GM19099 (cell line): ENCODE measurements around the gene DUSP2.

Experiments
- POLR2A ChIP-seq: IDR thresholded peaks from 3 replicates; pipeline ENCODE4 v1.6.1; 2011; ENCODE audit warnings: low read depth; ENCODE audit not compliant: insufficient read length; ENCODE audit errors: extremely low read depth

DUSP2 gene, protein sequence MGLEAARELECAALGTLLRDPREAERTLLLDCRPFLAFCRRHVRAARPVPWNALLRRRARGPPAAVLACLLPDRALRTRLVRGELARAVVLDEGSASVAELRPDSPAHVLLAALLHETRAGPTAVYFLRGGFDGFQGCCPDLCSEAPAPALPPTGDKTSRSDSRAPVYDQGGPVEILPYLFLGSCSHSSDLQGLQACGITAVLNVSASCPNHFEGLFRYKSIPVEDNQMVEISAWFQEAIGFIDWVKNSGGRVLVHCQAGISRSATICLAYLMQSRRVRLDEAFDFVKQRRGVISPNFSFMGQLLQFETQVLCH

DNA sequence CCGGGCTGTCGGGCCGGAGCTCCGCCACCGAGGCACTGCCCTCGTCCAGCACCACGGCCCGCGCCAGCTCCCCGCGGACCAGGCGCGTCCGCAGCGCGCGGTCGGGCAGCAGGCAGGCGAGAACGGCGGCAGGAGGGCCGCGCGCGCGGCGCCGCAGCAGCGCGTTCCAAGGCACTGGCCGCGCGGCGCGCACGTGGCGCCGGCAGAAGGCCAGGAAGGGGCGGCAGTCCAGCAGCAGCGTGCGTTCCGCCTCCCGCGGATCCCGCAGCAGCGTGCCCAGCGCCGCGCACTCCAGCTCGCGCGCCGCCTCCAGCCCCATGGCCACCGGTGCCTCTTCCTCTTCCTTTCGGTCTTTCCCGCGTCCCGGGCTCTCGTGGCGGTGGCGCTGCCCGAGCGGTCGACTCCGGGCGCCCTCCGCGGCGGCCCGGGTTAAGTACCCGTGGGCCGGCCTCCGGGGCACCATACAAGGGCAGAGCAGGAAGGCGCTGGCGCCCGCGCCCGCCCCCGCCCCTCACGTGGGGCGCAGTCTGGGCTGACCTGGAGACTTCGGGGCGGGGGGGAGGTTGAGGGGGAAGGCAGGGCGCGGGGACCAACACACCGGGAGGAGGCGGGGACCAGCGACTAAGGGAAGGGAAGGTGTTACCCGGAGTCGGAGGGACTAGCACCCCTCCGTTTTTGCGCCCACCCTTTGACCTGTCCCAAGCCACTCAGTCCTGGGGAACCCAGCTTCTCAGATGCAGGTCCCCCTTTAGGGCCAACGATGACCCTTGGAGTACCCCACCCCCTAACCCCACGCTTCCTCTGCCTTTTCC, at the start of gene DUSP2:
TSS of gene DUSP2 (minus strand) at position 405 of the 812 bp plus-strand sequence. CDS start at position 319, 86 bp downstream.
- TF ChIP-seq POLR2A: peak; percentile 100

DNA sequence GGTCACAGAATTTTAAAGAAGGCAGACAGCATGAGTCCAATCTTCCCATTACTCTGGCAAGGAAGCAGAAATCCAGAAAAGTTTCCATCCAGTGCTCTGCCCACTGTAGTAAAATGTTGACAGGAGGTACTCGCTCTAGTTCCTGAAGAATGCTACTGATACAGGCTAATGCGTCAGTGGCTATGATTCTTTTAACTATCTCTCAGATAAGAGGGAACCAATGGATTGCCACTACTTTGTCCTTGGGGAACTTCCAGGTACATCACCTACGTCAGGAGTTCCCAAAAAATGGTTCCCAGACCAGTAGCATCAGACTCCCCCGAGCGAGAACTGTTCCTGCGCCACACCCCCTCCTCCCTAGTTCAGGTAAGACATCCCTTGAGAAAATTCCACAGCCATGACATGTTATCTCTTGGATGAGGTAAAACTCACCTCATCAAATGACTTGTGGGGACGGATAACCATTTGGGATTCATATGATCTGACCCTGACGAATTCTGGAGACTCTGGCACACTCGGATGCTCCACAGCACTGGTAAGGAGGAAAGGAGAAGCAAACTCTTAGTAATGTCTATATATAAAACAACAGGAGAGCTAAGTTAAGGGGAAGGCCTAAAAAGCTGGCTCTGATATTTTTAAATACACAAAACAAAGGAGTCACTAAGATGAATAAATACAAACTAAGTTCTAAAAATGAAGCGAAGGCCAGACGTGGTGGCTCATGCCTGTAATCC, 46.9 kb upstream of the DUSP2 start:
- no peak for TF ChIP-seq POLR2A

DNA sequence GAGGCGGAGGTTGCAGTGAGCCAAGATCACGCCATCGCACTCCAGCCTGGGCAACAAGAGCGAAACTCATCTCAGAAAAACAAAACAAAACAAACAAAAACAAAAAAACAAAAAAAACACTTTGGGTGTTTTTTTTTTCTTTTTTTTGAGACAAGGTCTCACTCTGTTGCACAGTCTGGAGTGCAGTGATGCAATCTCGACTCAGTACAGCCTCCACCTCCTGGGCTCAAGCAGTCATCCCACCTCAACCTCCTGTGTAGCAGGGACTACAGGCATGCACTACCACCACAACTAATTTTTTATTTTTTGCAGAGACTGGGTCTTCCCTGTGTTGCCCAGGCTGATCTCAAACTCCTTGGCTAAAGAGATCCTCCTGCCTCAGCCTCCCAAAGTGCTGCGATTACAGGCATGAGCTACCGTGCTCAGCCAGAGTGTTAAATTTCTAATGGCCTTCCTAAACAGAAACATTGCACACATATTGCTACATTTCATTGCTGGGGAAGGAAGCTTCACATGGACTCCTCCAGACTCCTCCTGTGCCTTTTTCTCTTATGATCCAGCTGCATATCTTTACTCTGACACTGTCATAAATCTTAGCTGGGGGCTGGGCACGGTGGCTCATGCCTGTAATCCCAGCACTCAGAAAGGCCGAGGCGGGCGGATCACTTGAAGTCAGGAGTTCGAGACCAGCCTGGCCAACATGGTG, 43.7 kb upstream of the DUSP2 start:
- no peak for TF ChIP-seq POLR2A

DNA sequence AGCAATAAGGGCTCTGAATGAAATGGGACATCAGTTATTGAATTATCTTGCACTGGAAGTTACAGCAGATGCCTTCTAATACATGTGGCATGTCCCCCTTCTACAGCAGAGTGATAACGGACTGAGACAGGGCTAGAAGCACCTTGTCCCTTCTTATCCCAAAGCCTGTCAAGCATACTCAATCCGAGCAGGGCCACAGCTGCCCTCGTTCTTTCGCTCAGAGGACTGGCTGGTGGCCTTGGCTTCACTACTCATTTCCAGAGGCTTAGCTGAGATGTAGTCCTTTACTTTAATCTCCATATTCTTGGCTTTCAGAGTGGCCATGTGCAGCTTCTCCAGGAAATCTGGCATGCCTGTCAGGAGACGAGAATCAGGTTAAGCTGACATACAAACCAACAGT, 41.3 kb upstream of the DUSP2 start:
- TF ChIP-seq POLR2A: no peak

DNA sequence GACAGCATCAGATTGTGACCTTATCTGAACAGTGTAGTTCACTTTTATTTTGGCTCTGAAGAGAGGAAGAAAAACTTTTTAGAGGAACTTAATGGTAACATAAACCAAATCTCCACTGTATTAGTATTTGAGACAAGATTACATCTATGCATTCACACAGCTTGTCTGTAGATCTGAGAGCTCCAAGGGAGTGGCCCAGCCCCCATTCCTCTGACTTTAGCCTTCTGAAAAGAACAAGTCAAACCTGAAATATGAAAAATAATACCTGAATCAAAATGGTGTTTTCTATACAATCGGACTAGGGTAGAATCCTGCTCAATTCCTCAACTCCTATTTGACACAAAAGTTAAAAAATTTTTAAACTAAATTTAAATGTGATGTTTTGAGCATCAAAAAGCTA, 40.3 kb upstream of the DUSP2 start:
- TF ChIP-seq POLR2A: no peak

DNA sequence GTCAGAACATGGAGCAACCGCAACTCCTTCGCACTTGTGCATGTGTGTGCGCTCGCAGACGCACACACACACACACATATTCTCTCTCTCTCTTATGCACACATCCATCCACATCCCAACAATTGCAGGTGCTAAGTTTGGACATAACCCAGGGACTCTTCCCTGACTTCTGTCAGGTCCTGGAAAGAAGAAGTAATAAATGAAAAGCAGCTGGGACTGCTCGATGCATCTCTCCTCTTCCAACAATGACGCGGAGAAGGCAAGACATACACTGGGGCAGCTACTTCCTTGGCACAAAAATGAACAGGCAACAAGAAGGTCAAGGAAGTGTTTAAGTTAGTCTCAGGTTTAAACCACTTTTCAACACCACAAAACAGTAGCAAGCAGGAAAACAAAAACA, 39.7 kb upstream of the DUSP2 start:
- TF ChIP-seq POLR2A: no peak

DNA sequence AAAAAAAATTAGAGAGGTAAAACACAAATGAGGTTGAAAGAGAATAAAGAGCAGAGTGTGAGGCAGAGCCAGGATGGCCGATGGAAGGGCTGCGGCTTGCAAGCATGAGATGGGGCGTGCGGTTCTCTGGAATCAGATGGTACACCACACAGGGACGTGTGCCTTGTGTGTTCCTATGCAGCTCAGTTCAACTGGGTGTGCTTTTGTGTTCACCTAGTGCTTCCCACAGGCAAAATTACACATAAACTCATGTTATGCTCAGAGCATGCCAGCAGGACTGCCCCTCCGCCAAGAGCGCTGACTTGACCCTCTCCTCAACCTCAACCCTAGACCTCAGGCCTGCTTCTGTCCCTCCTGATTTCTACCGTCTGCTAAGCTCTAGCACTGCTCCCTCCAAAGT, 38.9 kb upstream of the DUSP2 start:
- TF ChIP-seq POLR2A: no peak

DNA sequence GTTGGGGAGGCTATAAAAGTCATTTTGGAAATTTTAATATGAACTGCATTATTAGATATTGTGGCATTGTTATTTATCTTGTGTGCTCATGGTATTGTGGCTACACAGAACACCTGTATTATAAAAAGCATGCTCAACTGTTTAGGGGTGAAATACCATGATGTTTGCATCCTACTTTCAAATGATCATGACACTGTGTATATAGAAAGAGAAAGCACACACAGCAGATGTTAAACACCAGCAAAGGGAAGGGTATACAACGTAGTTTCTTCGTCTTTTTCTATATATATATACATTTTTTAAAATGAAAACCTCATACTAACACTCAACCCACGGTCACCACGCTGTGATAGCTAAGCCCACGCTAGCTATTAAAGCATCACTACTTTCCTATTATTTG, 36.3 kb upstream of the DUSP2 start:
- TF ChIP-seq POLR2A: no peak

DNA sequence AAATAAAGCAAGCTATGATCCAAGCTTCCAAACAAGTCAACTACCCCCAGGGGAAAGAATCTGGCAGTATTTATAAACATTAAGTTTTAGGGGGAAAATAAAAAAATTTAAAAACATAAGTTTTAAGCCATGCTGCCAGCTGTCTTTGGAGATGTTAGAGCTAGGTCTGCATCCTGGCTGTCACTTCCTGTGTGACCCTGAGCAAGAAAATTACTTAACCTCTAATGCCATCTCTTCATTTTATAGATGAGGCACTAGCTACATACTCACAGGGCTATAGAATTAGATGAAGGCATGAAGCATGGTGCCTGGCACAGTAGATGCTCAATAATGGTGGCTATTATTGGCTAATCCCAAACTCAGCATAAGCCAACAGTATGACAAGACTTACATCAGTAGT, 35.3 kb upstream of the DUSP2 start:
- TF ChIP-seq POLR2A: no peak

DNA sequence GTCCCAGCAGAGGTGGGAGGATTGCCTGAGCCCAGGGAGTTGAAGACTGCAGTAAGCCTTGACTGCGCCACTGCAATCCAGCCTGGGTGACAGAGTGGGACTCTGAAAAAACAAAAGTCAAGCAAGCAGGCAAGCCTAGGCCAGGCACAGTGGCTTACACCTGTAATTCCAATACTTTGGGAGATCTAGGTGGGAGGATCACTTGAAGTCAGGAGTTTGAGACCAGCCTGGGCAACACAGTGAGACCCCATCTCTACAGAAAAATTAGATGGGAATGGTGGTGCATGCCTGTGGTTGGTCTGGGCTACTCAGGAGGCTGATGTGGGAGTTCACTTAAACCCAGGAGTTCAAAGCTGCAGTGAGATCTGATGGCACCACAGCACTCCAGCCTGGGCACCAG, 34.8 kb upstream of the DUSP2 start:
- no peak for TF ChIP-seq POLR2A

DNA sequence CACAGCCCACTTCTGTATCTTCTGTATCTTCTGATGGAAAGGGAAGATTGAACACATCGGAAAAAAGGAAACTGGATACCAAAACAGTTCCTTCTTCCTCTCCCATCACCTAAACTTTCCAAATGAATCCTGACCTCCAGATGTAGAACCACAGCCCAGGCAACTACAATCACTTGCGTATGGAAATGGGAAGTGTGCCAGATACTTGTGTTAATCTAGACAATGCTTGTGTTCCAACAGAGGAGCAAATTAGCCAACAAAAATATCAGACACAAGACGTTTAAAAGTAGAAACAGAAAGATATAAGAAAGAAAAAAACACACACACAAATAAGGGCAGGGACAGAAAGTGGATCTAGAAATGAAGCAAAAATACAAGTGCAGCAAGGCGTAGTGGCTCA, 31.4 kb upstream of the DUSP2 start:
- TF ChIP-seq POLR2A: no peak

DNA sequence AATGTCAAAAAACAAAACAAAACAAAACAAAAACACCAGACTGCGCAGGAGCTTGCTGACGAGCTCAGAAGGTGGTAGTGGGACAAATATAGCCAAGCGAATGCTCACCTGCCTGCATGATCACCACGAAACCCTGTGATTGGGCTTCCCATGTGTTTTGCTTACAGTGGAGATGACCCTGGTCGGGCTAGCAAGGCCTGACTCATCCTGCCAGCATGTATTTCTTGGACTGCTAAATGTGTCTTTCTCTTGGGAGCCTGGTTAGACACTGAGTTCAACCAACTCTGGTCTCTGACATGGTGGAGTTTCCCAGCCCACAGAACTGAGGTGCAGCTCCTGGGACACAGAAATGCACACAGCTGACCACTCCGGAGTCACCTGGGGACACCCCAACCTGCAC, 30.7 kb upstream of the DUSP2 start:
- TF ChIP-seq POLR2A: no peak

DNA sequence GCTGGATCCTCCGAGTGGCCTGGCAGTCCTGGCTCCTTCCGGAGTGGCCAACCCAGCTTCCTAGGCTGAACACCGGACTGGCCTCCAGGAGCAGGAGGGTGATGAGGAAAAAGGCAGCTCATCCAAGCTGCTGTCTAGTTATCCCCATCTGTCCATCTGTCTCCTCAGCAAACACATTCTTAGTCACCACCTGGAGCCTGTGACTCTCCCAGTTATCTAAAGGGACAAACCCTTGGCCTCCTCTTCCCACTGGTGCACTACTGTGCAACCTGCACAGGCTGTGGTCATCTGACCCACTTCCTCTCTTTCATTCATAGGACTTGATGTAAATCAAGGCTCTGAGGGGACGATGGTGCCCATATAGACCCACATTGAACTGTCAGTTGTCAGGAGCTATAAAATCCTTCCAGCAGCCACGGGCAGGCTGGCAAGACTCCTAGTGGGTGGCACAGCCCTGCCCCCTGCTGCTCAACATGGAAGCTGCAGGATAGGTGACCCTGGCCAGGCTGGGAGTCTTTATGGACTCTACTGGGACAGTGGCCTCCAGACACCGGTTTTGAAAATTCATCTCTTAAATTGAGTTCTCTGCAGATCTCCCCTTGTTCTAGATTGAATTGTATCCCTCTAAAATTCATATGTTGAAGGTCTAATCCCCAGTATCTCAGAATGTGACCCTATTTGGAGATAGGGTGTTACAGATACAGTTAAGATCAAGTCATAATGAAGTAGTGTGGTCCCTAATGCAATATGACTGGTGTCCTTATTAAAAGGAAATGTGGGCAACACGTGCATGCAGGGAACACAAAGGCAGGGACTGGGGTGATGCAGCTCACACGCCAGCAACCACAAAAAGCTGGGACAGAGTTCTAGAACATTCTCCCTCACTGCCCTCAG, 29.3 kb upstream of the DUSP2 start:
- TF ChIP-seq POLR2A: no peak

DNA sequence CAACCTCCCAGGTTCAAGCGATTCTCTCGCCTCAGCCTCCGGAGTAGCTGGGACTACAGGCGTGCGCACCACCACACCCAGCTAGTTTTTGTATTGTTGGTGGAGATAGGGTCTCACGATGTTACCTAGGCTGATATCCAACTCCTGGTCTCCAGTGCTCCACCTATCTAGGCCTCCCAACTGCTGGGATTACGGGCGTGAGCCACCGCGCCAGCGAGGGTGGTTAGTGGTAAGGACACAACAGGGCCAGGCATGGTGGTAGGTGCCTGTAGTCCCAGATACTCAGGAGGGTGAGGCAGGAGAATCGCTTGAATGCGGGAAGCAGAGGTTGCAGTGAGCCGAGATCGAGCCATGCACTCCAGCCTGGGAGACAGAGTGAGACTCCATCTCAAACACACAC, 26.6 kb upstream of the DUSP2 start:
- no peak for TF ChIP-seq POLR2A
